Activated naive CD4-positive, alpha-beta T cell treated with anti-CD3 and anti-CD28 coated beads, Interleukin-2, amount 10 ng/mL, durations not matched to agents 7 days and 5 days (primary cell): Measurements from ENCODE around the gene COG2.
"Not testable (repeated sequence)": the region's sequence is repeated elsewhere in the genome, so short reads cannot be mapped to it uniquely, and the experiment has no call there.

Experiments used
- CTCF ChIA-PET: fragments of 350-600 bp; sonication (Branson Sonifier 250); formaldehyde crosslinking; loops from one replicate; lab custom pipeline; 2021; ENCODE audit warnings: antibody characterized with exemption; lab: Charles Lee
- DNase-seq: peaks from one replicate; pipeline ENCODE4 v3.0.0-alpha.2; 2020
- H3K27ac Mint-ChIP-seq: one replicate; pipeline ENCODE4 v1.8.0; 2021; ENCODE audit warnings: mild to moderate bottlenecking, moderate library complexity, mixed read lengths
- H3K27me3 Mint-ChIP-seq: one replicate; pipeline ENCODE4 v1.8.0; 2021; ENCODE audit warnings: mild to moderate bottlenecking, mixed read lengths
- H3K36me3 Mint-ChIP-seq: one replicate; pipeline ENCODE4 v1.8.0; 2021; ENCODE audit warnings: mixed read lengths
- H3K4me1 Mint-ChIP-seq: one replicate; pipeline ENCODE4 v1.8.0; 2021; ENCODE audit warnings: mixed read lengths
- H3K4me3 Mint-ChIP-seq: one replicate; pipeline ENCODE4 v1.8.0; 2021; ENCODE audit warnings: mild to moderate bottlenecking, moderate library complexity, mixed read lengths
- H3K9me3 Mint-ChIP-seq: one replicate; pipeline ENCODE4 v1.8.0; 2021; ENCODE audit warnings: mixed read lengths

The COG2 gene, protein sequence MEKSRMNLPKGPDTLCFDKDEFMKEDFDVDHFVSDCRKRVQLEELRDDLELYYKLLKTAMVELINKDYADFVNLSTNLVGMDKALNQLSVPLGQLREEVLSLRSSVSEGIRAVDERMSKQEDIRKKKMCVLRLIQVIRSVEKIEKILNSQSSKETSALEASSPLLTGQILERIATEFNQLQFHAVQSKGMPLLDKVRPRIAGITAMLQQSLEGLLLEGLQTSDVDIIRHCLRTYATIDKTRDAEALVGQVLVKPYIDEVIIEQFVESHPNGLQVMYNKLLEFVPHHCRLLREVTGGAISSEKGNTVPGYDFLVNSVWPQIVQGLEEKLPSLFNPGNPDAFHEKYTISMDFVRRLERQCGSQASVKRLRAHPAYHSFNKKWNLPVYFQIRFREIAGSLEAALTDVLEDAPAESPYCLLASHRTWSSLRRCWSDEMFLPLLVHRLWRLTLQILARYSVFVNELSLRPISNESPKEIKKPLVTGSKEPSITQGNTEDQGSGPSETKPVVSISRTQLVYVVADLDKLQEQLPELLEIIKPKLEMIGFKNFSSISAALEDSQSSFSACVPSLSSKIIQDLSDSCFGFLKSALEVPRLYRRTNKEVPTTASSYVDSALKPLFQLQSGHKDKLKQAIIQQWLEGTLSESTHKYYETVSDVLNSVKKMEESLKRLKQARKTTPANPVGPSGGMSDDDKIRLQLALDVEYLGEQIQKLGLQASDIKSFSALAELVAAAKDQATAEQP

DNA sequence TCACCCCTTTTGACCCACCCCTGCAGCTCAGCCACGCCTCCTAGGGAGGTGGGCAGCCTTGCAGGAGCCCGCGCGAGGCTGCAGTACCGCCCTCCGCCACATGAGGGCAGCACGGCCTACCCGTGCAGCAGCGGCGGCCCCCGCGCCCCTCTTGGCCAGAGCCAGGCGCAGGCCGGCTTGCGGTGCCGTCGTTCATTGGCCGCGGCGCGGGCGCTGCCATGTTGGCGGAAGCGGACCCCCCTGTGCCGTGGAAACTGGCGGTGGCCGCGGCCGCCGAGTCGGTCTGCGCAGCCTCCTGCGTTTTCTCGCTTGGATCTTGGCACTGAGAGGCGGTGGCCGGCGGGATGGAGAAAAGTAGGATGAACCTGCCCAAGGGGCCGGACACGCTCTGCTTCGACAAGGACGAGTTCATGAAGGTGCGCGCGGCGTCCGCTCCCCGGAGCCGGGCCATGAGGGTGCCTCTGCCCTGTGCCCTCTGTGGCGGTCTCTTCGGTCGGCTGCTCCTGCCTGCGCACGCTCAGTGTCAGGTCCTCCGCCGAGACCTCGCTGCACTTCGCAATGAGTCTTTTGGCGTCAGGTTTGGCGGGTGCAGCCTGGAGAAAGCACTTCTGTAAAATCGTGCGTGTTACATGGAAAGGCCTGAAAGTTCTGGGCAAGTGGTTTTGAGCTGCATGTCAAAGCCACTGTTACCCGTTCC is at the start of gene COG2:
Gene COG2 (plus strand): TSS at position 219 of the 697 bp plus-strand sequence. CDS start 126 bp downstream, at position 345.
- peaks cover 9% of the 10 kb centered on the region for H3K36me3 Mint-ChIP-seq
- H3K9me3 Mint-ChIP-seq: no peaks in the 10 kb centered on the region
- H3K4me3 Mint-ChIP-seq: peak within 1 kb of the TSS; percentile 92
- CTCF ChIA-PET: interaction anchor here (0.9 to 2.5 kb wide), 5 partner anchors 9 to 337 kb away, joined by 3 to 8 read pairs (median 5); no protein-coding TSS in a partner anchor
- peak within 1 kb of the TSS; percentile 92 for H3K27ac Mint-ChIP-seq
- H3K27me3 Mint-ChIP-seq: peaks cover 16% of the 10 kb centered on the region
- peak; percentile 94 for DNase-seq
- peaks cover 36% of the 10 kb centered on the region for H3K4me1 Mint-ChIP-seq

DNA sequence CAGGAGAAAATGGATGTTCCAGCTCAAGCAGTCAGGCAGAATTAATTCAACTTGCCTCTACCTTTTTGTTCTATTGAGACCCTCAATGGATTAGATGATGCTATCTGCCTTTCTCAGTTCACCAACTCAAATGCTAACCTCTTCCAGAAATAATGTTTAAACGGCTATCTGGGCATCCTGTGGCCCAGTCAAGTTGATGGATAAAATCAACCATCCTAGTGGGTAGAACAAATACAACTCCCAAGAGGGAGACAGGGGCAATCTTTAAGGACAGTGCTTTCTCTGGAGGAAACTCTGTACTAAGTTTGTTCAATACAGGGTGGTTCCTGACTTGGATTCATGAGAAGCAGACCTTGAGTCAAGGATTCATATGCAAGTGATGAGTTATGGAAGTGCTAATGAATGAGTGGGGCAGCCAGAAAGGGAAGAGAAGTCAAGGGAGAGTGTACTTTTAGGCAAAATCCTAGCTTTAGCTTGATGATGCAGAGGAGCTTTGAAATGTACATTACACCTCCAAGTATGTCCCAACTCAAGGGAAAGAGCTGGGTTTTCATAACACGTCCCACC is 49.4 kb upstream of the COG2 start:
- Mint-ChIP-seq H3K36me3 (no peaks in the 10 kb centered on the region), H3K4me1 (no peaks in the 10 kb centered on the region), H3K27me3 (peaks cover 15% of the 10 kb centered on the region), H3K9me3 (no peaks in the 10 kb centered on the region), H3K27ac (no peak overlapping the region), H3K4me3 (no peak overlapping the region)
- no peak for DNase-seq
- CTCF ChIA-PET: no interaction called here

DNA sequence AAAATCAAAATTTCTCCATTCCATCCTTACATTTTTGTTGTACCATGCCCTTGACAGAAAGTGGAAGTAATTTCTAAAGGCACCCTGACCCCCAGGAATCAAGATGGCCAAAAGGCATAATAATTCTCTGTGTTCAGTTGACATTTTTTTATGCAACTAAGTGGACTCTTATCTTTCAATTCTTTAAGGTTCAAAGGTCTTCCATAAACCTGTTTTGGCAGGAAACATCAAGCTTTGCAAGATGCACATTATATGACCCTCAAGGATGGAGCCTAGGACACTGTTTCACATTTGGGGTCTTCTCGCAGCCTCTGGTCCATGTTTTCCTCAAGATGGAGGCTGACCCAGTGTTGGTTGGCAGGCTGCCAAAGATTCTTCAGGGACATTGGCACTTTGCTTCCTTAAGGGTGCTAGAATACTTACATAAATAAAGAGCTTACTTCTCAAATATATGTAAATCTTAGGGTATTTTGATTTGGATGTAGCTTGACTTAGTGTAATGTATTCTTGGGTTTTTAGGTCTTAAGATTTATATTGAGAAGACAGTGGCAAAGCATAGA is 48.0 kb upstream of the COG2 start:
- H3K27me3 Mint-ChIP-seq: peaks cover 15% of the 10 kb centered on the region
- H3K4me1 Mint-ChIP-seq: no peaks in the 10 kb centered on the region
- H3K9me3 Mint-ChIP-seq: no peaks in the 10 kb centered on the region
- no peaks in the 10 kb centered on the region for H3K36me3 Mint-ChIP-seq
- no peak overlapping the region for H3K4me3 Mint-ChIP-seq
- no peak for DNase-seq
- CTCF ChIA-PET: no interaction called here
- H3K27ac Mint-ChIP-seq: no peak overlapping the region

DNA sequence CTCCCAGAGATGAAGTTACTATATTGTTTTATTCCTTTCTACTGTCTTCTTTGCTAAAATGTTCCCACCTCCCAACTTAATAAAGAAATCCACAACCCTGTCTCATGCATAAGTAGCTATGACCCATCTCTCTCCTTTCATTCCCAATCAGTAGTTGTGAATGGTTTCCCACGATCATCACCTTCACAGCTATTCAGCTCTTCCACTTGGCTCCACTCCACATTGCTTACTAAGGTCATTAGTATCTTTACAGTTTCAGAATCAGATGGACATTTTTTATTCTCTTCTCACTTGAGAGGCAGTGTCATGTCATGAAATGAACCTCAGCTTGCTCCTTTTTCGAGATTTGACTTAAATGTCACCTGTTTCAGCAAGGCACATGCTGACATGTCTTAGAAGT is 47.1 kb upstream of the COG2 start:
- H3K4me1 Mint-ChIP-seq: no peaks in the 10 kb centered on the region
- no peak for DNase-seq
- CTCF ChIA-PET: no interaction called here
- no peak overlapping the region for H3K4me3 Mint-ChIP-seq
- H3K27ac Mint-ChIP-seq: no peak overlapping the region
- peaks cover 15% of the 10 kb centered on the region for H3K27me3 Mint-ChIP-seq
- no peaks in the 10 kb centered on the region for H3K36me3 Mint-ChIP-seq
- H3K9me3 Mint-ChIP-seq: no peaks in the 10 kb centered on the region

DNA sequence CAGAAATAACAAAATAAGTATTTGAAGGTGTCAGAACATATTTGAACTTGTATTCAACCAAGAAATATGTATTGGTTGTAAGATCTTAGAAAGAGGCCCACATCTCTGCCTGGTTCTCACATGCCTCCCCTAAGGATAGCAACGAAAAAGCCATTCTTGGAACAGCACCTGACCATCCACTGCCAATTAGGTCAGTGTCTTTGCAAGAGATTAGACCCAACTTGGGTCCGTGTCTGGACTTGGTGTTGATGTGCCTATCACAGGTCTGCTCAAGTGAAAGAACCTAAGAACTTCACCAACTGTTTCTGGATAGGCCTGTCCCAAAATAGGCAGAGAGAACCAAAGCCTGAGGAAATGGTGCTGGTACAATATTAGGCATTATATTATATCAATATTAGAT is 46.0 kb upstream of the COG2 start:
- Mint-ChIP-seq H3K27ac (no peak overlapping the region), H3K36me3 (no peaks in the 10 kb centered on the region), H3K4me1 (no peaks in the 10 kb centered on the region), H3K4me3 (no peak overlapping the region), H3K27me3 (peaks cover 15% of the 10 kb centered on the region), H3K9me3 (no peaks in the 10 kb centered on the region)
- no peak for DNase-seq
- CTCF ChIA-PET: no interaction called here

DNA sequence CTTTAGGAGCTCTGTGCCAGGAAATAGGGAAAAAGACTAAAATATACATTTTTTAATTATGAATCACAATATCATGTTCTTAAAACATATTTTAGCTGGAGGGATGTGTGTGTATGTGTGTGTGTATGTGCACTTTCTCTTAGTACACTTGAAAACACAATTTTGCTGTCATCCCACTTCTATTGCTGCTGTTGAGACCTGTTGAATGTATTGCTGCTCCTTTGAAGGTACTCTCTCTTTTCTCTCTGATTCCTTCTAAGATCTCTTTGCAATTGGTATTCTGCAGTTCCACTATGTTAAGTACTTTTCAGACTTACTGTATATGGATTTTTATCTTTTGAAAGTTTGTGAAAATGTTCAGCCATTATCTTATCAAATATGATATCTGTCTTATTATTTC is 43.5 kb upstream of the COG2 start:
- H3K36me3 Mint-ChIP-seq: no peaks in the 10 kb centered on the region
- DNase-seq: no peak
- no peak overlapping the region for H3K4me3 Mint-ChIP-seq
- CTCF ChIA-PET: no interaction called here
- peaks cover 14% of the 10 kb centered on the region for H3K27me3 Mint-ChIP-seq
- H3K9me3 Mint-ChIP-seq: no peaks in the 10 kb centered on the region
- H3K4me1 Mint-ChIP-seq: no peaks in the 10 kb centered on the region
- no peak overlapping the region for H3K27ac Mint-ChIP-seq

DNA sequence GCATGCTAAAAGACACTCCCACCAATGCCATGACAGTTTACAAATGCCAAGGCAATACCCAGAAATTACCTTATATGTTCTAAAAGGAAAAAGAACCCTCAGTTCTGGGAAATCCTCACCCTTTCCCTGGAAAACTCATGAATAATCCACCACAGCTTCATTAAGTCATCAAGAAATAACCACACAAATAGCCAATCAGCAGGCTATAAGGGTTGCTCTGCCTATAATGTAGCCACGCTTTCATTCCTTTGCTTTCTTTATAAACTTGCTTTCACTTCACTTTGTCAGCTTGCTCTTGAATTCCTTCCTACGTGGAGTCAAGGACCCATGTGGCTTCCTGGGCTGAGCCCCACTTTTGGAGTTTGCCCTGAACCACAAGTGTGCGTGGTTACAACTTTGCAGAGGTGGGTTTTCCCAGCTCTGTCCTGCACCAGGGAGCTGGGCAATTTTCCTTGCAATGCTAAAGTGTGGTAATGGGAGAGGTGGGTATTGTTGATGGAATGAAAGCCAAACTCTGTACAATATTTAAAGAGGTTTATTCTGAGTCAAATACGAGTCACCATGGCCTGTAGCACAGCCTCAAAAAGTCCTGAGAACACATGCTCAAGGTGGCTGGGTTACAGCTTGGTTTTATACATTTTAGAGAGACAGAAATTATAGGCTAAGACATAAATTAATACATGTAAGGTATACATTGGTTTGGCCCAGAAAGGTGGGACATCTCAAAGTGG is 42.2 kb upstream of the COG2 start:
- CTCF ChIA-PET: no interaction called here

DNA sequence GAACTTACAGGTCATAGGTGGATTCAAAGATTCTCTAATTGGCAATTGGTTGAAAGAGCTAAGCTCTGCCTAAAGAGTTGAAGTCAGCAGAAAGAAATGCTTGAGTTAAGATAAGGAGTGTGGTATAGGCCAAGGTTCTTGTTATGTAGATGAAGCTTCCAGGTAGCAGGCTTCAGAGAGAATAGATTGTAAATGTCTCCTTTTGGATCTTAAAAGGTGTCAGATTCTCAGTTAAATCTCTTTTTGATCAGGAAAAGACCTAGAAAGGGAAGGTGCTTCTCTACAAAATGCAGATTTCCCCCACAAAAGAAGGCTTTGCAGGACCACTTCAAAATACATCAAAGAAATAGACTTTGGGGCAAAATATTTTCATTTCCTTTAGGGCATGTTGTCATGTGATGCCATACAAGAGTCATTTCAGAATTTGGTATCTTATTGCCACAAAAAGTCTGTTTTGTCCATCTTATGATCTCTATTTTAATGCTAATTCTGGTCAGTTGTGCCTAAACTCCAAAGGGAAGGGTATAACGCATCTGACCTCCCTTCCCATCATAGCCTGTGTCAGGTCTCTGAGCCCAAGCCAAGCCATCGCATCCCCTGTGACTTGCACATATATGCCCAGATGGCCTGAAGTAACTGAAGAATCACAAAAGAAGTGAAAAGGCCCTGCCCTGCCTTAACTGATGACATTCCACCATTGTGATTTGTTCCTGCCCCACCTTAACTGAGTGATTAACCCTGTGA is 41.5 kb upstream of the COG2 start:
- H3K4me3 Mint-ChIP-seq, DNase-seq, H3K9me3 Mint-ChIP-seq, H3K36me3 Mint-ChIP-seq, H3K4me1 Mint-ChIP-seq, H3K27ac Mint-ChIP-seq, CTCF ChIA-PET: not testable (repeated sequence)
- H3K27me3 Mint-ChIP-seq: peaks cover 14% of the 10 kb centered on the region

More for the DNA sequence above, 42.2 kb upstream of the COG2 start:
- no peaks in the 10 kb centered on the region for H3K9me3 Mint-ChIP-seq
- H3K27ac Mint-ChIP-seq: no peak overlapping the region
- peaks cover 14% of the 10 kb centered on the region for H3K27me3 Mint-ChIP-seq
- no peaks in the 10 kb centered on the region for H3K4me1 Mint-ChIP-seq
- H3K36me3 Mint-ChIP-seq: no peaks in the 10 kb centered on the region
- no peak overlapping the region for H3K4me3 Mint-ChIP-seq
- no peak for DNase-seq

DNA sequence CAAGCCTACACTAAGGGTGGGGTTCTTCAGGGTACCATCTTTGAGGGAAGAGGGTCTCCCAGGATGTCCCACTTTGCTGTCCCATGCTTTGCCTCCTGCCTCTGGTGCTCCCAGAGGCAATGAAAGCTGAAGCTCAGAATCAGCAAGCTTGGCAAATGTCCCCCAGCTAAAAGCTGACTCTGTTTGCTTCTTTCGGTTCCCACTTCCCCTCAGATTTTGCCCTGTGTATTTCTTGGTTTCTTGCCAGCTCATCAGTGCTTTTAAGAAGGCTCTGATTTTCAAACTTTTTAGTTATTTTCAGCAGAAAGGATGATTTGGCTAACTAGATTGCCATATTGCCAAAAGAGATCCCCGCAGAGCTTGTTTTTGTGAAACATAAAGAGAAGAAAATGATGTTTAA is 33.1 kb upstream of the COG2 start:
- Mint-ChIP-seq H3K27ac (no peak overlapping the region), H3K36me3 (no peaks in the 10 kb centered on the region), H3K4me3 (no peak overlapping the region), H3K27me3 (peaks cover 12% of the 10 kb centered on the region), H3K9me3 (no peaks in the 10 kb centered on the region), H3K4me1 (no peaks in the 10 kb centered on the region)
- DNase-seq: no peak
- CTCF ChIA-PET: no interaction called here

DNA sequence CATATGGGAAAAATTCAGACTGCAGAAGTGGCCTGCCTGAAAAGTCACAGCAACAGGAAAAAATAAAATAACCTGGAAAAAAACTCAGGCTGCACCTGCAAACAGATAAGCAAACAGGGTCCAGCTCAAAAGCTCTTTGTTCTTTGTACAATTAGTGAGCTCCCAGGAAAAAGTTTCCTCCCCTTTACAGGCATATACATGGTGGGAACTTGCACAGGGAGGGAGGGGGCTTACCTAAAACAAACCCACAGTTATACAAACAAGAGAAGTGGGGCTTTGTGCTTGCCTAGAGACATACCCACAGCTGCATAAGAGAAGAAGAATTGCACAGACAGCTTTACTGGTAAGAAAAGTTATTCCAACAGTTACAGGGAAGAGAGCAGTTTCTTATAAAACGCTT is 31.7 kb upstream of the COG2 start:
- CTCF ChIA-PET: interaction anchor here (1.1 kb wide), 1 partner anchor 82 kb away, joined by 3 read pairs; no protein-coding TSS in a partner anchor
- H3K27me3 Mint-ChIP-seq: peaks cover 12% of the 10 kb centered on the region
- H3K4me1 Mint-ChIP-seq: no peaks in the 10 kb centered on the region
- H3K36me3 Mint-ChIP-seq: no peaks in the 10 kb centered on the region
- no peak overlapping the region for H3K4me3 Mint-ChIP-seq
- DNase-seq: no peak
- H3K9me3 Mint-ChIP-seq: no peaks in the 10 kb centered on the region
- H3K27ac Mint-ChIP-seq: no peak overlapping the region

DNA sequence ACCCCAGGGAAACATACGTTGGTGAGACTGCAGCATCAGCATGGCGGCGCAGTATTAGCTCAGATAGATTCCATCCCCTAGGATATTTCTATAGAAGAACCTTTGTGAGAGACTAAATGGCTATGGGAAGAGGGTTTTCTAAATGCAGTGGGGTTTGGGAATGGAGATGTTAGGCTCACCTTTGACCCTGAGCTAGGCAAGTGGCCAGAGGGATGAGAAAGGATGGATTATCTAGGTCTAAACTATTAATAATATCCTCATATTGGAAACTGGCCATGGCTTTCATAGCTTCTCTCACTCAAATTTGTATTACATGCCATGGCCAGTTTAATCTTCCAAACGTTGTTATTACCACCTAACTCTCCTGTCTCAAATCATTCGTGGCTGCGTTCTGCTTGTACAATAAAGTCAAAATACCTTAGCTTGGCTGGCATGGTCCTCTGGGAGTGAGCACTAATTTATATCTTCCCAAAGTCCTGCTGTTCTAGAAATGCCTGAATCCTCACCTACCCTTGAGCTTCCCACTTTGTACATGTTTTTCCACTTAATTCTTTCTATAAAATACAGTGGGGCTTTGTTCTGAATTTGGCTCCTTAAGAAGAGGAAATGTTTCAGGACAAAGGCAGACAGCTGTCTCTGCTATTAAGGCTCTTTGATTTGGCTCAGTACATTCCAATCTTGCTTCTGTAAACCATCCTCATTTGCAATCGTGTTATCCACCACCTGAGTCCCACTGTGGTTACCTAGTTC is 31.0 kb upstream of the COG2 start:
- no peaks in the 10 kb centered on the region for H3K9me3 Mint-ChIP-seq
- CTCF ChIA-PET: no interaction called here

DNA sequence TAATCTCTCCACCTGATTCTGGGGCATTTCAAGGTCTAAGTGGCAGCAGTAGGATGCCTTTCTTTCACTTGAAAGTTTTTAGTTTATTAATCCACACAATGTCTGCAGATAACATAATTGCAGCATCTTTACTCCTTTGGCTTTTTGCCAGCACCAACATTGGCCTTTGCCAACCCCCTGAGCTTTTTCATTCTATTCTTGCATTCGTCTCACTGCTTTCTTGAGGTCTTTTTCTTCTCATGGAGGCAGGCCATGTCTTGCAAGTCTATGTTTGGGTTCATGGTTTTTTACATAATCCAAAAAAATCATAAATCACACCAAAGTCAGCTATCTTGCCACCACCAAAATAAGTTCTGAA is 30.4 kb upstream of the COG2 start:
- CTCF ChIA-PET: no interaction called here
- Mint-ChIP-seq H3K36me3 (no peaks in the 10 kb centered on the region), H3K4me1 (no peaks in the 10 kb centered on the region), H3K27me3 (peaks cover 19% of the 10 kb centered on the region), H3K9me3 (no peaks in the 10 kb centered on the region), H3K27ac (no peak overlapping the region), H3K4me3 (no peak overlapping the region)
- DNase-seq: no peak

More for the DNA sequence above, 31.0 kb upstream of the COG2 start:
- peaks cover 13% of the 10 kb centered on the region for H3K27me3 Mint-ChIP-seq
- no peak overlapping the region for H3K27ac Mint-ChIP-seq
- H3K4me3 Mint-ChIP-seq: no peak overlapping the region
- H3K4me1 Mint-ChIP-seq: no peaks in the 10 kb centered on the region
- H3K36me3 Mint-ChIP-seq: no peaks in the 10 kb centered on the region
- DNase-seq: no peak
